OCI-LY3 (cell line): ENCODE measurements around the gene PTPRD.

Source experiments
- H2AFZ ChIP-seq: fragments of 200-600, 300-600 bp; shearing (Covaris generic); 2 replicates; pipeline ENCODE4 v1.6.0; 2014; ENCODE audit warnings: antibody characterized with exemption, low read depth, low read length
- H3K27ac ChIP-seq: fragments of 200-600, 300-600 bp; sonication (generic); 2 replicates; pipeline ENCODE4 v1.5.1; 2014; ENCODE audit warnings: mild to moderate bottlenecking, low read length, moderate library complexity, mixed read lengths
- H3K27me3 ChIP-seq: fragments of 200-600, 300-600 bp; sonication (generic); 2 replicates; pipeline ENCODE4 v1.6.1; 2014; ENCODE audit warnings: low read depth, low read length, mixed read lengths
- H3K36me3 ChIP-seq: fragments of 200-600, 300-600 bp; sonication (generic); replicated peaks from 2 replicates; pipeline ENCODE3; 2014; ENCODE audit warnings: low read depth, low read length, mixed read lengths
- H3K4me1 ChIP-seq: fragments of 300-600, 200-600 bp; sonication (generic); 2 replicates; pipeline ENCODE4 v1.6.1; 2014; ENCODE audit warnings: low read length, mixed read lengths
- H3K4me2 ChIP-seq: fragments of 200-600, 300-600 bp; sonication (generic); 2 replicates; pipeline ENCODE4 v1.6.1; 2014; ENCODE audit warnings: low read length, mixed read lengths
- H3K4me3 ChIP-seq: fragments of 300-600, 200-600 bp; sonication (generic); 2 replicates; pipeline ENCODE4 v1.5.1; 2014; ENCODE audit warnings: antibody characterized with exemption, mild to moderate bottlenecking, low read length, moderate library complexity
- H3K79me2 ChIP-seq: fragments of 300-600, 200-600 bp; shearing (Covaris generic); 2 replicates; pipeline ENCODE4 v1.6.1; 2014; ENCODE audit warnings: mild to moderate bottlenecking, low read length, mixed read lengths
- H3K9ac ChIP-seq: fragments of 300-600, 200-600 bp; shearing (Covaris generic); 2 replicates; pipeline ENCODE4 v1.6.0; 2014; ENCODE audit warnings: mild to moderate bottlenecking, low read length, moderate library complexity
- H3K9me3 ChIP-seq: fragments of 200-600, 300-600 bp; shearing (Covaris generic); 2 replicates; pipeline ENCODE4 v1.6.1; 2014; ENCODE audit warnings: low read length, mixed read lengths; ENCODE audit not compliant: insufficient read depth
- H4K20me1 ChIP-seq: fragments of 200-600, 300-600 bp; sonication (generic); 2 replicates; pipeline ENCODE4 v1.6.1; 2016; ENCODE audit warnings: low read length, mixed read lengths; ENCODE audit not compliant: insufficient read depth
- EZH2phosphoT487 ChIP-seq: fragments of 200-600 bp; shearing (Covaris generic); IDR thresholded peaks from 2 replicates; pipeline ENCODE4 v1.6.1; 2018; ENCODE audit warnings: antibody characterized with exemption, mixed run types, low read depth
- TF ChIP-seq, protein P1 (sequence below): fragments of 200-600, 300-600 bp; sonication (generic); IDR thresholded peaks from 2 replicates; pipeline ENCODE4 v1.5.1; 2014; ENCODE audit warnings: antibody characterized with exemption, low read length, low read depth

PTPRD gene

DNA sequence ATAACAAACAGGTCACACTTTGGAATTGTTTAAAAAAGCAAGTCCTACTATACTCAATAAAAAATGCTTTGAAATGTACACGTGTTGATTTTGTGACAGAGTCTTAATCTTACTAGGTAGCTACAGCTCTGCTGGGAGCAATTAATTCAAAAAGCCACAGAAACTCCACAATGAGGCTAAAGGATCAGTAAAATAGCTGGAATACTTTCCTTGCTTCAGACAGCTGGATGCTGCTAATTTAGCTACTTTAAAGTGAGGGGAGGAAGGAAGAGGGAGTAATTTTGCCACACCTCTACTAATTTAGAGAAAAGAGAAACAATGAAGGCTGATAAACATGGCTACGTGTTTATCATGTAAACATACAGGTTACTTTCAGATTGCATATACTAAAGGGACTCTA, 1885.6 kb downstream of the PTPRD start:
- Histone ChIP-seq H3K79me2 (no peaks in the 10 kb centered on the region), H3K4me3 (no peak overlapping the region), H3K36me3 (no peaks in the 10 kb centered on the region), H3K9ac (no peak overlapping the region), H3K27me3 (no peaks in the 10 kb centered on the region), H3K4me2 (no peak overlapping the region), H2AFZ (no peak overlapping the region), H3K4me1 (no peaks in the 10 kb centered on the region), H3K9me3 (no peaks in the 10 kb centered on the region), H4K20me1 (no peaks in the 10 kb centered on the region), H3K27ac (no peak overlapping the region)
- TF ChIP-seq, protein P1, sequence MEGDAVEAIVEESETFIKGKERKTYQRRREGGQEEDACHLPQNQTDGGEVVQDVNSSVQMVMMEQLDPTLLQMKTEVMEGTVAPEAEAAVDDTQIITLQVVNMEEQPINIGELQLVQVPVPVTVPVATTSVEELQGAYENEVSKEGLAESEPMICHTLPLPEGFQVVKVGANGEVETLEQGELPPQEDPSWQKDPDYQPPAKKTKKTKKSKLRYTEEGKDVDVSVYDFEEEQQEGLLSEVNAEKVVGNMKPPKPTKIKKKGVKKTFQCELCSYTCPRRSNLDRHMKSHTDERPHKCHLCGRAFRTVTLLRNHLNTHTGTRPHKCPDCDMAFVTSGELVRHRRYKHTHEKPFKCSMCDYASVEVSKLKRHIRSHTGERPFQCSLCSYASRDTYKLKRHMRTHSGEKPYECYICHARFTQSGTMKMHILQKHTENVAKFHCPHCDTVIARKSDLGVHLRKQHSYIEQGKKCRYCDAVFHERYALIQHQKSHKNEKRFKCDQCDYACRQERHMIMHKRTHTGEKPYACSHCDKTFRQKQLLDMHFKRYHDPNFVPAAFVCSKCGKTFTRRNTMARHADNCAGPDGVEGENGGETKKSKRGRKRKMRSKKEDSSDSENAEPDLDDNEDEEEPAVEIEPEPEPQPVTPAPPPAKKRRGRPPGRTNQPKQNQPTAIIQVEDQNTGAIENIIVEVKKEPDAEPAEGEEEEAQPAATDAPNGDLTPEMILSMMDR = no peak
- no peak for TF ChIP-seq EZH2phosphoT487

DNA sequence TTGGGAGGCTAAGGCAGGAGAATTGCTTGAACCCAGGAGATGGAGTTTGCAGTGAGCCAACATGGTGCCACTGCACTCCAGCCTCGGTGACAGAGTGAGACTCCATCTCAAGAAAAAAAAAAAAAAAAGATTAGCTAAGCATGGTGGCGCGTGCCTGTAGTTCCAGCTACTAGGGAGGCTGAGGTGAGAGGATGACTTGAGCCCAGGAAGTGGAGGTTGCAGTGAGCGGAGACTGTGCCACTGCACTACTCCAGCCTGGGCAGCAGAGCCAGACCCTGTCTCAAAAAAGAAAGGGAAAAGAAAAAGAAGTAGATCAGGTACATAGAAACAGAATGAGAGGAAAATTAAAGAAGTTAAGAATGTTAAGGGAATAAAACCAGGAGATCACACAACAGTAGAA, 1886.1 kb downstream of the PTPRD start:
- Histone ChIP-seq H3K4me2 (no peak overlapping the region), H3K79me2 (no peaks in the 10 kb centered on the region), H3K9me3 (no peaks in the 10 kb centered on the region), H3K27ac (no peak overlapping the region), H3K9ac (no peak overlapping the region), H3K4me3 (no peak overlapping the region), H4K20me1 (no peaks in the 10 kb centered on the region), H2AFZ (no peak overlapping the region), H3K27me3 (no peaks in the 10 kb centered on the region), H3K36me3 (no peaks in the 10 kb centered on the region), H3K4me1 (no peaks in the 10 kb centered on the region)
- TF ChIP-seq, protein P1 = no peak
- TF ChIP-seq EZH2phosphoT487 = no peak

DNA sequence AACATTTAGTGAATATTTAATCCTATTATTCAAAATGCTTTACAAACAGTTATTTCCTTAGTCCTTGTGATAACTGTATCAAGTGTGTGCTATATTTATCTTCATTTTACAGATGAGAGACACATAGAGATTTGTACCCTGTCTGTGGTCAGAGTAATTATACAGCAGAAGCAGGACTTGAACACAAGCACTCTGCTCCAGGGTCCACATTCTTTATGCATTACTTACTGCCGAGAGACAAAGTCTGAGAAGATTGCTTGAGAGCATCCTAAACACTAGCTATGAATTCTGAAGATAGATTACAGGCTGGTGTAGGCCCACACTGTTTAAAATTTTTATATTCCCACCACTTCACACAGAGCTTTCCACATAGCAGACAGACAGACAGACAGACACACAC, 1887.2 kb downstream of the PTPRD start:
- H3K36me3 ChIP-seq = no peaks in the 10 kb centered on the region
- no peak overlapping the region for H3K9ac ChIP-seq
- H2AFZ ChIP-seq = no peak overlapping the region
- TF ChIP-seq, protein P1 = no peak
- no peak for TF ChIP-seq EZH2phosphoT487
- H4K20me1 ChIP-seq = no peaks in the 10 kb centered on the region
- no peak overlapping the region for H3K4me2 ChIP-seq
- H3K4me3 ChIP-seq = no peak overlapping the region
- H3K4me1 ChIP-seq = no peaks in the 10 kb centered on the region
- H3K9me3 ChIP-seq = no peaks in the 10 kb centered on the region
- H3K27me3 ChIP-seq = no peaks in the 10 kb centered on the region
- no peak overlapping the region for H3K27ac ChIP-seq
- H3K79me2 ChIP-seq = no peaks in the 10 kb centered on the region

DNA sequence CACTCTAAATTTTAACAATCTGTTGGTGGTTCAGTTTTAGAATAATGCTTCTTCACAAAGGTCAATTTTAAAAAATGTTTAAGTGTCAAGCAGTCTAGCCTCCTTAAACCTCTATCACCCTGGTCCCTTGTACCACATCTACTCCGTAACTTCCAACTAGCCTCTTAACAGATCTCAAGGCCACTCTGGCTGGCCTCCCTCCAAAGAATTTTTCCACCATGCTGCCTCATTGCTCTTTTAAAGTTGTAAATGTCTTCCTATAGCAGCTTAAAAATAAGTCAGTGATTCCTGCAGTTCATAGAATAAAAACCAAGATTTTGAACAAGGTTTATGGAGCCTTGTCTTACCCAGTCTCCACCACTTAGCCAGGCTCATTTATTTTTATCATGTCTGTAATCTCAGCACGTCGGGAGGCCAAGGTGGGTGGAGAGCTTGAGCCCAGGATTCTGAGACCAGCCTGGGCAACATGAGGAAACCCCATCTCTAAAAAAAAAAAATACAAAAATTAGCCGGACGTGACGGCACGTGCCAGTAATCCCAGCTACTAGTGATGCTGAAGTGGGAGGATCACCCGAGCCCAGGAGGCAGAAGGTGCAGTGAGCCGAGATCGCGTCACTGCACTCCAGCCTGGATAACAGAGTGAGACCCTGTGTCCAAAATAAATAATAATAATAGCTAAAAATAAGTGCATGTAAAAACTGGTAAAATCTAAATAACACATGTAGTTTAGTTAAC, 1888.4 kb downstream of the PTPRD start:
- no peak for TF ChIP-seq EZH2phosphoT487
- TF ChIP-seq, protein P1 = no peak
- no peaks in the 10 kb centered on the region for H3K4me1 ChIP-seq
- H3K4me2 ChIP-seq = no peak overlapping the region
- no peaks in the 10 kb centered on the region for H3K36me3 ChIP-seq
- no peak overlapping the region for H3K4me3 ChIP-seq
- no peak overlapping the region for H2AFZ ChIP-seq
- no peak overlapping the region for H3K9ac ChIP-seq
- H3K9me3 ChIP-seq = no peaks in the 10 kb centered on the region
- no peaks in the 10 kb centered on the region for H4K20me1 ChIP-seq
- no peaks in the 10 kb centered on the region for H3K79me2 ChIP-seq
- no peaks in the 10 kb centered on the region for H3K27me3 ChIP-seq
- H3K27ac ChIP-seq = no peak overlapping the region
